SK-N-SH (cell line): ENCODE measurements around the gene TRIM27. TPM values are rescaled to one million over a fixed set of nuclear protein-coding genes. Genes with fewer than 3 reads are reported as not detected.

Experiments
- CTCF ChIA-PET: fragments of 300-600, 350-600 bp; formaldehyde crosslinking; extraction: SDS; loops from one replicate; lab custom pipeline; 2021; lab: Yijun Ruan, JAX
- POLR2A ChIA-PET: fragments of 350-600 bp; sonication (Branson Sonifier 250); formaldehyde crosslinking; extraction: SDS; loops from one replicate; lab custom pipeline; 2020; ENCODE audit warnings: antibody characterized with exemption, inconsistent platforms; lab: Yijun Ruan, JAX
- DNase-seq: peaks from one replicate; pipeline ENCODE4 v3.0.0; 2012
- H2AFZ ChIP-seq: fragments of 200-600 bp; sonication (generic); 2 replicates; pipeline ENCODE4 v1.8.1; 2016; ENCODE audit warnings: antibody characterized with exemption, mild to moderate bottlenecking, low read depth
- H3F3A ChIP-seq: fragments of 200-600 bp; sonication (generic); replicated peaks from 2 replicates; pipeline ENCODE3; 2016; ENCODE audit warnings: antibody characterized with exemption, mild to moderate bottlenecking; ENCODE audit not compliant: insufficient read depth
- H3K27ac ChIP-seq, 2 experiments: fragments of 200-500 bp in 1 of 2; fragments of 200-600 bp in 1 of 2; sonication (Bioruptor generic) in 1 of 2; sonication (generic), shearing (Covaris generic) in 1 of 2; 2 replicates each; pipeline versions ENCODE4 v1.5.1 to v1.6.1; 2014 to 2016; ENCODE audit warnings: low read depth in 2 of 2, inconsistent platforms in 1 of 2, low read length in 1 of 2, mild to moderate bottlenecking in 1 of 2, mixed read lengths in 1 of 2
- H3K27me3 ChIP-seq: fragments of 200-600 bp; sonication (generic), shearing (Covaris generic); 2 replicates; pipeline ENCODE4 v1.6.1; 2016; ENCODE audit warnings: mixed run types; ENCODE audit not compliant: insufficient read depth
- H3K36me3 ChIP-seq, 2 experiments: fragments of 200-500 bp in 1 of 2; fragments of 200-600 bp in 1 of 2; sonication (Bioruptor generic) in 1 of 2; sonication (generic) in 1 of 2; replicated peaks in 1 of 2; 2 replicates each; pipeline versions ENCODE3 to v1.5.1; 2014 to 2016; ENCODE audit warnings: low read length in 1 of 2, mild to moderate bottlenecking in 1 of 2; ENCODE audit not compliant: insufficient read depth in 2 of 2, control insufficient read depth in 1 of 2
- H3K4me1 ChIP-seq, 2 experiments: fragments of 200-500 bp in 1 of 2; fragments of 200-600 bp in 1 of 2; sonication (Bioruptor generic) in 1 of 2; sonication (generic), shearing (Covaris generic) in 1 of 2; 2 replicates each; pipeline versions ENCODE4 v1.5.1 to v1.6.1; 2014 to 2016; ENCODE audit warnings: low read depth in 1 of 2, low read length in 1 of 2, mixed run types in 1 of 2; ENCODE audit not compliant: insufficient read depth in 2 of 2, control insufficient read depth in 1 of 2
- H3K4me2 ChIP-seq: fragments of 200-600 bp; sonication (generic), shearing (Covaris generic); 2 replicates; pipeline ENCODE4 v1.6.1; 2017; ENCODE audit warnings: mixed run types
- H3K4me3 ChIP-seq, 2 experiments: fragments of 200-500 bp in 1 of 2; fragments of 200-600 bp in 1 of 2; sonication (Bioruptor generic) in 1 of 2; sonication (generic), shearing (Covaris generic) in 1 of 2; 2 replicates each; pipeline versions ENCODE4 v1.5.1 to v1.8.1; 2014 to 2016; ENCODE audit warnings: low read depth in 2 of 2, inconsistent platforms in 1 of 2, low read length in 1 of 2, mild to moderate bottlenecking in 1 of 2, mixed read lengths in 1 of 2, moderate library complexity in 1 of 2
- H3K79me2 ChIP-seq: fragments of 200-600 bp; sonication (generic); 2 replicates; pipeline ENCODE4 v1.8.1; 2017; ENCODE audit warnings: mild to moderate bottlenecking; ENCODE audit not compliant: insufficient read depth
- H3K9ac ChIP-seq: fragments of 200-600 bp; sonication (generic); 2 replicates; pipeline ENCODE4 v1.6.1; 2017; ENCODE audit warnings: mixed run types
- H3K9me2 ChIP-seq: fragments of 200-600 bp; sonication (generic); 2 replicates; pipeline ENCODE4 v1.6.1; 2017; ENCODE audit warnings: mixed run types
- H3K9me3 ChIP-seq: fragments of 200-600 bp; sonication (generic); 2 replicates; pipeline ENCODE4 v1.6.1; 2017; ENCODE audit warnings: mixed run types, mild to moderate bottlenecking, moderate library complexity
- H4K20me1 ChIP-seq: fragments of 200-600 bp; sonication (generic); 2 replicates; pipeline ENCODE4 v1.6.1; 2017; ENCODE audit warnings: mild to moderate bottlenecking, mixed run types; ENCODE audit not compliant: insufficient read depth
- EP300 ChIP-seq, 2 experiments: IDR thresholded peaks; 2 replicates each; pipeline versions ENCODE4 v1.4.0 to v1.6.1; 2012; ENCODE audit warnings: borderline replicate concordance in 1 of 2, low read depth in 1 of 2, low read length in 1 of 2
- FOXM1 ChIP-seq: IDR thresholded peaks from 2 replicates; pipeline ENCODE4 v1.4.0; 2012; ENCODE audit warnings: low read depth, mild to moderate bottlenecking
- GABPA ChIP-seq: IDR thresholded peaks from 2 replicates; pipeline ENCODE4 v1.4.0; 2012; ENCODE audit warnings: low read depth, mild to moderate bottlenecking
- JUND ChIP-seq: IDR thresholded peaks from 2 replicates; pipeline ENCODE4 v1.4.0; 2012
- MAX ChIP-seq: IDR thresholded peaks from 2 replicates; pipeline ENCODE4 v1.4.0; 2012; ENCODE audit warnings: low read depth
- MEF2A ChIP-seq: IDR thresholded peaks from 2 replicates; pipeline ENCODE4 v1.4.0; 2012; ENCODE audit warnings: low read depth, borderline replicate concordance
- POLR2AphosphoS5 ChIP-seq: IDR thresholded peaks from 2 replicates; pipeline ENCODE4 v1.6.1; 2012; ENCODE audit warnings: low read depth, low read length
- RXRA ChIP-seq: IDR thresholded peaks from 2 replicates; pipeline ENCODE4 v1.4.0; 2012; ENCODE audit warnings: low read depth, mild to moderate bottlenecking, borderline replicate concordance
- SIN3A ChIP-seq: IDR thresholded peaks from 2 replicates; pipeline ENCODE4 v1.6.1; 2012; ENCODE audit warnings: low read depth, mild to moderate bottlenecking, low read length, moderate library complexity, borderline replicate concordance
- SMC3 ChIP-seq: IDR thresholded peaks from 2 replicates; pipeline ENCODE4 v1.6.1; 2012; ENCODE audit warnings: low read depth, low read length, improper control_type of control experiment
- TAF1 ChIP-seq: IDR thresholded peaks from 2 replicates; pipeline ENCODE4 v1.6.1; 2012; ENCODE audit warnings: low read depth, mild to moderate bottlenecking, low read length, moderate library complexity, borderline replicate concordance
- TCF12 ChIP-seq: IDR thresholded peaks from 2 replicates; pipeline ENCODE4 v1.4.0; 2012
- TEAD4 ChIP-seq: IDR thresholded peaks from 2 replicates; pipeline ENCODE4 v1.4.0; 2012; ENCODE audit warnings: mild to moderate bottlenecking, borderline replicate concordance; ENCODE audit not compliant: insufficient read depth
- USF2 ChIP-seq: fragments of 150-350 bp; IDR thresholded peaks from 2 replicates; pipeline ENCODE4 v1.6.1; 2017; ENCODE audit warnings: antibody characterized with exemption, low read length, low read depth, borderline replicate concordance
- WGBS: methylation state at CpG from one replicate; pipeline ENCODE4 v1.1.6; 2017; ENCODE audit warnings: low lambda C conversion rate; 5-methylcytosine and 5-hydroxymethylcytosine counted together
- polyA plus RNA-seq, 3 experiments: library from polyadenylated mRNA; depleted of rRNA; stranded (reverse); fragments of >200 nt; gene quantifications; 2 replicates each; pipeline ENCODE4 v1.2.3, GENCODE V29; 2012
- TF ChIP-seq, protein P1 (sequence below): IDR thresholded peaks from 2 replicates; pipeline ENCODE4 v1.4.0; 2012; ENCODE audit warnings: low read depth, borderline replicate concordance
- TF ChIP-seq, protein P2 (sequence below): IDR thresholded peaks from 2 replicates; pipeline ENCODE4; 2012

The TRIM27 gene
- polyA plus RNA-seq, 1 of the 3 experiments (the other 2 are of a cell fraction) = 43.8 TPM

- Histone ChIP-seq H3K27me3 (no peaks in the 10 kb centered on the region), H4K20me1 (peaks cover 9% of the 10 kb centered on the region; the same call in 1 of the 2 replicates), H3K27ac (no peak overlapping the region), H2AFZ (no peak overlapping the region), H3K4me2 (no peak overlapping the region), H3F3A (no peaks in the 10 kb centered on the region), H3K9ac (no peak overlapping the region), H3K36me3 (peaks cover 56 to 84% of the 10 kb centered on the region in 2 experiments), H3K79me2 (peaks cover 44% of the 10 kb centered on the region), H3K4me1 (no peaks in the 10 kb centered on the region), H3K4me3 (no peak overlapping the region), H3K9me3 (no peaks in the 10 kb centered on the region)
- WGBS = 93% methylated on average over 2 of the region's 2 CpGs
- CTCF ChIA-PET = no interaction called here
- POLR2A ChIA-PET = no interaction called here
- DNase-seq = no peak
- TF ChIP-seq USF2 (no peak), TEAD4 (no peak), FOXM1 (no peak), SIN3A (no peak), MEF2A (no peak), TAF1 (no peak), MAX (no peak), RXRA (no peak), EP300 (IDR thresholded peaks at IDR 0.05; ENCODE audit: borderline replicate concordance in 1 of 2, low read depth in 1 of 2, low read length in 1 of 2) (no peak), TCF12 (no peak), POLR2AphosphoS5 (no peak), SMC3 (no peak), GABPA (no peak), JUND (no peak)
- TF ChIP-seq, protein P1, sequence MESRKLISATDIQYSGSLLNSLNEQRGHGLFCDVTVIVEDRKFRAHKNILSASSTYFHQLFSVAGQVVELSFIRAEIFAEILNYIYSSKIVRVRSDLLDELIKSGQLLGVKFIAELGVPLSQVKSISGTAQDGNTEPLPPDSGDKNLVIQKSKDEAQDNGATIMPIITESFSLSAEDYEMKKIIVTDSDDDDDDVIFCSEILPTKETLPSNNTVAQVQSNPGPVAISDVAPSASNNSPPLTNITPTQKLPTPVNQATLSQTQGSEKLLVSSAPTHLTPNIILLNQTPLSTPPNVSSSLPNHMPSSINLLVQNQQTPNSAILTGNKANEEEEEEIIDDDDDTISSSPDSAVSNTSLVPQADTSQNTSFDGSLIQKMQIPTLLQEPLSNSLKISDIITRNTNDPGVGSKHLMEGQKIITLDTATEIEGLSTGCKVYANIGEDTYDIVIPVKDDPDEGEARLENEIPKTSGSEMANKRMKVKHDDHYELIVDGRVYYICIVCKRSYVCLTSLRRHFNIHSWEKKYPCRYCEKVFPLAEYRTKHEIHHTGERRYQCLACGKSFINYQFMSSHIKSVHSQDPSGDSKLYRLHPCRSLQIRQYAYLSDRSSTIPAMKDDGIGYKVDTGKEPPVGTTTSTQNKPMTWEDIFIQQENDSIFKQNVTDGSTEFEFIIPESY = no peak
- TF ChIP-seq, protein P2, sequence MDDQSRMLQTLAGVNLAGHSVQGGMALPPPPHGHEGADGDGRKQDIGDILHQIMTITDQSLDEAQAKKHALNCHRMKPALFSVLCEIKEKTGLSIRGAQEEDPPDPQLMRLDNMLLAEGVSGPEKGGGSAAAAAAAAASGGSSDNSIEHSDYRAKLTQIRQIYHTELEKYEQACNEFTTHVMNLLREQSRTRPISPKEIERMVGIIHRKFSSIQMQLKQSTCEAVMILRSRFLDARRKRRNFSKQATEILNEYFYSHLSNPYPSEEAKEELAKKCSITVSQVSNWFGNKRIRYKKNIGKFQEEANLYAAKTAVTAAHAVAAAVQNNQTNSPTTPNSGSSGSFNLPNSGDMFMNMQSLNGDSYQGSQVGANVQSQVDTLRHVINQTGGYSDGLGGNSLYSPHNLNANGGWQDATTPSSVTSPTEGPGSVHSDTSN = no peak
- TF ChIP-seq, all 33 proteins: peak for 0
- no peaks in the 10 kb centered on the region for H3K9me2 ChIP-seq
Measured at GRCh38 chr6:28914941-28915340, 8.8 kb downstream of the TRIM27 start.
